Heart left ventricle (tissue), 16 donors: ENCODE results near the gene KISS1R. TPM values are rescaled to one million over a fixed set of nuclear protein-coding genes. Genes with fewer than 3 reads are reported as not detected.
"Not testable (repeated sequence)": the region's sequence is repeated elsewhere in the genome, so short reads cannot be mapped to it uniquely, and the experiment has no call there.

Experiments used
- ATAC-seq, 4 donors: fragments of 200-7000 bp; cut with Tn5 transposase; one replicate each; pipeline ENCODE4 v1.9.1; 2020 to 2022; ENCODE audit warnings: moderate library complexity in 4 of 4, mild to moderate bottlenecking in 3 of 4, moderate number of reproducible peaks in 1 of 4
- DNase-seq, 5 donors: peaks; one replicate each; pipeline ENCODE4 v3.0.0-alpha.2; 2020
- H3K27ac ChIP-seq, 12 donors: fragments of 200-600 bp; sonication (generic) in 4 of 12; one replicate each; pipeline versions ENCODE4 v1.5.0 to v1.8.0; 2016 to 2022; ENCODE audit warnings: mild to moderate bottlenecking in 2 of 12
- H3K27me3 ChIP-seq, 9 donors: fragments of 200-600 bp; sonication (generic) in 2 of 9; one replicate each; pipeline versions ENCODE4 v1.5.1 to v1.8.0; 2016 to 2022; ENCODE audit warnings: mild to moderate bottlenecking in 3 of 9
- H3K36me3 ChIP-seq, 9 donors: fragments of 200-600 bp; sonication (generic) in 2 of 9; one replicate each; pipeline versions ENCODE4 v1.5.0 to v1.8.0; 2018 to 2022; ENCODE audit warnings: mild to moderate bottlenecking in 2 of 9
- H3K4me1 ChIP-seq, 12 donors: fragments of 200-600 bp; sonication (generic) in 4 of 12; one replicate each; pipeline versions ENCODE4 v1.5.0 to v1.8.0; 2016 to 2022; ENCODE audit warnings: mild to moderate bottlenecking in 3 of 12
- H3K4me3 ChIP-seq, 12 donors: fragments of 200-600 bp; sonication (generic) in 4 of 12; one replicate each; pipeline versions ENCODE4 v1.5.0 to v1.8.0; 2017 to 2022; ENCODE audit warnings: mild to moderate bottlenecking in 9 of 12, moderate library complexity in 4 of 12
- H3K9me3 ChIP-seq, 12 donors: fragments of 200-600 bp; sonication (generic) in 4 of 12; one replicate each; pipeline versions ENCODE4 v1.5.0 to v1.8.0; 2016 to 2022; ENCODE audit warnings: mild to moderate bottlenecking in 1 of 12
- CTCF ChIP-seq, 12 donors: fragments of 200-600 bp; sonication (generic) in 4 of 12; IDR thresholded peaks; one replicate each; pipeline versions ENCODE4 v1.5.0 to v1.8.0; 2018 to 2022; ENCODE audit warnings: antibody characterized with exemption in 12 of 12, mild to moderate bottlenecking in 5 of 12
- POLR2A ChIP-seq, 2 donors: fragments of 450-650 bp; IDR thresholded peaks; one replicate each; pipeline ENCODE4 v1.6.1; 2017; ENCODE audit warnings: antibody characterized with exemption in 2 of 2, mild to moderate bottlenecking in 2 of 2, moderate library complexity in 2 of 2
- WGBS, 4 donors: extraction: QIAGEN DNeasy Blood & Tissue Kit in 2 of 4; methylation state at CpG; one replicate each; pipeline versions ENCODE4 v1.1.5 to v1.1.7; 2013 to 2018; 5-methylcytosine and 5-hydroxymethylcytosine counted together
- intact Hi-C, 10 donors: fragments of 100-400 bp; cut with DNase I; formaldehyde crosslinking; loops; one replicate each; pipeline versions ENCODE4 v1.11.1 to v1.14.2; 2022
- polyA plus RNA-seq, 2 donors: library from polyadenylated mRNA; stranded (reverse); fragments of 200-250 nt; gene quantifications; one replicate each; pipeline ENCODE4 v1.2.3, GENCODE V29; 2013
- total RNA-seq, 9 donors: library from RNA; depleted of rRNA in 2 of 9; stranded (reverse); fragments of >200 nt in 2 of 9; fragmentation: NEBNext Ultra II Directional in 3 of 9; extraction: Animal tissue kit (Norgen Biotek cat#: 25700) in 3 of 9; gene quantifications; one replicate each; pipeline versions ENCODE4 v1.1.0 to v1.2.4, GENCODE V29; 2016 to 2023
- donor health status: ischemic (EF 13 %, LVEDD 7.1; RV severe dilation, severe dysfunction).
- donor health status: healthy with polysubstance abuse.
- donor health status: DM: no; HTN: yes; CAD: no.
- donor health status: DM: no; HTN: no; CAD: no.
- donor health status: ischemic (EF 25% LVEDD 6.9; RV normal size, moderate dysfunction).
- donor health status: ischemic (EF 25% LVEDD 5.7; RV mildly dilated, moderate dysfunction).
- donor health status: healthy.
- donor health status: DM: yes; HTN: yes; CAD: no.
- donor health status: ischemic (EF 35%, LVEDD 5.7; RV mildly dilated, moderate dysfunction).
- donor health status: nonischemic (EF 11% LVEDD 7.7; RV severe dilation, severe dysfunction).
- donor health status: DM: yes; HTN: yes; CAD: no.
- donor health status: PGD.
- donor health status: ischemic (EF 29% LVEDD 5.4; RV normal size, mild dysfunction).
- donor health status: nonischemic (EF 23%, LVEDD 6.1; RV moderate dilation, normal function).

The KISS1R gene
- total and polyA plus RNA-seq, 11 donors, result not detected

DNA sequence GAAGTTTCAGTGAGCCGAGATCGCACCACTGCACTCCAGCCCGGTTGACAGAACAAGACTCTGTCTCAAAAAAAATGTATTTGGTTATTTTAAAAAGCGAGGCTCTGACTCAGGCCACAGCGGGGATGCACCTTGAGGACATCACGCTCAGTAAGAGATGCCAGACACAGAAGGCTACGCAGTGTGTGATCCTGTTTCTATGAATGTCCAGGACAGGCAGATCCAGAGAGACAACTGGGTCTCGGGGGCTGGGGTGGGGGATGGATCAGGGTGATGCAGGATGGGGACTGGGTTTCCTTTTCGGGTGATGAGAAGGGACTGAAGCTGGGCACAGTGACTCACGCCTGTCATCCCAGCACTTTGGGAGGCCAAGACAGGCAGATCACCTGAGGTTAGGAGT lies 29.5 kb upstream of the KISS1R start:
- peaks cover 0 to 77% (median 59%) of the 10 kb centered on the region in 9 donors for H3K36me3 ChIP-seq
- DNase-seq, result no peak
- no peaks in the 10 kb centered on the region for H3K9me3 ChIP-seq

GRCh38 chr19:888581-889385 lies 28.4 kb upstream of the KISS1R start:
- intact Hi-C loops, result no loop called here
- ATAC-seq (no peak), DNase-seq (no peak)
- H3K4me3 ChIP-seq, result no peak overlapping the region
- peaks cover 0 to 14% (median 6%) of the 10 kb centered on the region in 12 donors for H3K4me1 ChIP-seq
- H3K27ac ChIP-seq, result no peak overlapping the region
- no peak for TF ChIP-seq POLR2A (IDR thresholded peaks at IDR 0.05)
- TF ChIP-seq CTCF (IDR thresholded peaks at IDR 0.05), result no peak
- no peaks in the 10 kb centered on the region for H3K27me3 ChIP-seq
- 87 to 94% (median 92%) methylated on average over 30 of the region's 30 CpGs for WGBS, 4 donors
- no peaks in the 10 kb centered on the region for H3K9me3 ChIP-seq
- peaks cover 0 to 68% (median 50%) of the 10 kb centered on the region in 9 donors for H3K36me3 ChIP-seq

More for the DNA sequence above, 29.5 kb upstream of the KISS1R start:
- TF ChIP-seq POLR2A (IDR thresholded peaks at IDR 0.05) (no peak), CTCF (IDR thresholded peaks at IDR 0.05) (no peak)
- 91 to 97% (median 95%) methylated on average over 10 of the region's 10 CpGs for WGBS, 4 donors
- Histone ChIP-seq H3K4me3 (no peak overlapping the region), H3K27me3 (no peaks in the 10 kb centered on the region), H3K4me1 (peaks cover 0 to 10% (median 4%) of the 10 kb centered on the region in 12 donors), H3K27ac (no peak overlapping the region)
- ATAC-seq, result no peak
- intact Hi-C loops, result no loop called here

DNA sequence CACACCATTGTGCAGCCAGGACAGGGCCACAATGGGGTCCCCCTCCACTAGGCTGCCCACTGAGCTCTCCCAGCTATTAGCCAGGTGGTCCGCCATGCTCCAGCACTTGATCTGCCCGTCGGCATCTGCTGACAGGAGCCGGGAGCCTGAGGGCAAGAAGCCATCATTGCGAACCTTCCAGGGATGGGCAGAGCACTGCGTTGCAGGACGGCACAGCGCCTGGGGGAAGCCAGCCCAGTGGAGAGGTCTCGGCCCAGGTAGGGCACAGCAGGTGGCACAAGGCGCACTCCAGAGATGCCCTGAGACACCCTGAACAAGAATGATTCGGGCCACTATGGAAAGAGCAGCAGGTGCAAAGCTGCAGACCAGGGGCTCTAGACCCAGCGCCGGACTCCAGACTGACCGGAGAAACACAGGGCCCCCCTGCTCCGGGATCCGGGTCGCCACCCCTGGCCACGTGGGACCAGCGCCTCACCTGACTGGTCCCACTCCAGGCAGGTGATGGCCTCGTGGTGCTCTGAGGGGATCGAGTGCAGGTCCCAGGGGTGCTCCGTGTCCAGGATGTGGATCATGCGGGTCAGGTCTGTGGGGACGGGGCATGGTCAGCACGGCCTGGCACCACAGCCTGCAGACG lies 27.4 kb upstream of the KISS1R start:
- no peaks in the 10 kb centered on the region for H3K9me3 ChIP-seq
- no peak overlapping the region for H3K27ac ChIP-seq
- intact Hi-C loops, result no loop called here
- peaks cover 0 to 58% (median 41%) of the 10 kb centered on the region in 9 donors for H3K36me3 ChIP-seq
- 88 to 93% (median 90%) methylated on average over 11 to 26 of the region's 26 CpGs for WGBS, 4 donors
- no peak for DNase-seq
- ATAC-seq, result no peak
- TF ChIP-seq POLR2A (IDR thresholded peaks at IDR 0.05), result no peak
- no peak for TF ChIP-seq CTCF (IDR thresholded peaks at IDR 0.05)
- H3K27me3 ChIP-seq, result no peaks in the 10 kb centered on the region
- H3K4me3 ChIP-seq, result no peak overlapping the region
- H3K4me1 ChIP-seq, result peaks cover 0 to 16% (median 6%) of the 10 kb centered on the region in 12 donors

- no peak for ATAC-seq
- Histone ChIP-seq H3K27ac (no peak overlapping the region), H3K4me1 (peaks cover 0 to 16% (median 6%) of the 10 kb centered on the region in 12 donors), H3K27me3 (no peaks in the 10 kb centered on the region), H3K4me3 (no peak overlapping the region), H3K9me3 (no peaks in the 10 kb centered on the region), H3K36me3 (peaks cover 0 to 48% (median 30%) of the 10 kb centered on the region in 9 donors)
- no peak for DNase-seq
- intact Hi-C loops, result no loop called here
- no peak for TF ChIP-seq POLR2A (IDR thresholded peaks at IDR 0.05)
- no peak for TF ChIP-seq CTCF (IDR thresholded peaks at IDR 0.05)
- 88 to 92% (median 89%) methylated on average over 17 to 18 of the region's 18 CpGs for WGBS, 4 donors
These were observed 26.3 kb upstream of the KISS1R start for GRCh38 chr19:890831-891230.

DNA sequence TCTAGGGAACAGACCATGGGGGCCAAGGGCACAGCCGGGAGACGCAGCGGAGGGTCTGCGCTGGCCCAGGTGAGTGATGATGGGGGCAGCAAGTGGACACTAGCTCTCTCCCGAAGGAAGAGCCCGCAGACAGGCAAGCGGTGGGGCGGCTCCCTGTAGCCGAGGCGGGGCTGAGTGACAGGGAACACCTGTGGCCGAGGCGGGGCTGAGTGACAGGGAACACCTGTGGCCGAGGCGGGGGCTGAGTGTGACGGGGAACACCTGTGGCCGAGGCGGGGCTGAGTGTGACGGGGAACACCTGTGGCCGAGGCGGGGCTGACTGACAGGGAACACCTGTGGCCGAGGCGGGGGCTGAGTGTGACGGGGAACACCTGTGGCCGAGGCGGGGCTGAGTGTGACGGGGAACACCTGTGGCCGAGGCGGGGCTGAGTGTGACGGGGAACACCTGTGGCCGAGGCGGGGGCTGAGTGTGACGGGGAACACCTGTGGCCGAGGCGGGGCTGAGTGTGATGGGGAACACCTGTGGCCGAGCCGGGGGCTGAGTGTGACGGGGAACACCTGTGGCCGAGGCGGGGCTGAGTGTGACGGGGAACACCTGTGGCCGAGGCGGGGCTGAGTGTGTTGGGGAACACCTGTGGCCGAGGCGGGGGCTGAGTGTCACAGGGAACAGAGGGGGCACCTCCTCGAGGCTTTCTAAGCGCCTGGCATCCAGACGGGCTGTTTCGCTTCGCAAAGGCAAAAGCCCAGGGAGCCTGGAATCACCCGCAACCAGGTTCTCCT lies 25.5 kb upstream of the KISS1R start:
- Histone ChIP-seq H3K36me3 (peaks cover 0 to 42% (median 22%) of the 10 kb centered on the region in 9 donors), H3K27ac (peak overlapping the region in 5 of 12 donors; percentile 92 to 98 (median 96)), H3K4me1 (peaks cover 0 to 16% (median 6%) of the 10 kb centered on the region in 12 donors), H3K4me3 (peak overlapping the region in 11 of 12 donors; percentile 60 to 95 (median 88))
- intact Hi-C loops, result loop anchor here in 1 of 10 donors (2.0 kb wide), 1 partner anchor 29 kb away; no protein-coding TSS in a partner anchor
- H3K27me3 ChIP-seq, ATAC-seq, H3K9me3 ChIP-seq, DNase-seq: not testable (repeated sequence)
- WGBS, 4 donors, result 72 to 82% (median 79%) methylated on average over 35 to 50 of the region's 50 CpGs
